Heart left ventricle (tissue), 13 donors: Measurements from ENCODE around the gene SDE2.

Source experiments
- CTCF ChIP-seq, 12 donors: fragments of 200-600 bp; sonication (generic) in 4 of 12; IDR thresholded peaks; one replicate each; pipeline versions ENCODE4 v1.5.0 to v1.8.0; 2018 to 2022; ENCODE audit warnings: antibody characterized with exemption in 12 of 12, mild to moderate bottlenecking in 5 of 12
- POLR2A ChIP-seq, 2 donors: fragments of 450-650 bp; IDR thresholded peaks; one replicate each; pipeline ENCODE4 v1.6.1; 2017; ENCODE audit warnings: antibody characterized with exemption in 2 of 2, mild to moderate bottlenecking in 2 of 2, moderate library complexity in 2 of 2
- donor health status: ischemic (EF 13 %, LVEDD 7.1; RV severe dilation, severe dysfunction).
- donor health status: DM: no; HTN: yes; CAD: no.
- donor health status: DM: no; HTN: no; CAD: no.
- donor health status: ischemic (EF 25% LVEDD 6.9; RV normal size, moderate dysfunction).
- donor health status: ischemic (EF 25% LVEDD 5.7; RV mildly dilated, moderate dysfunction).
- donor health status: ischemic (EF 35%, LVEDD 5.7; RV mildly dilated, moderate dysfunction).
- donor health status: nonischemic (EF 11% LVEDD 7.7; RV severe dilation, severe dysfunction).
- donor health status: DM: yes; HTN: yes; CAD: no.
- donor health status: PGD.
- donor health status: ischemic (EF 29% LVEDD 5.4; RV normal size, mild dysfunction).
- donor health status: nonischemic (EF 23%, LVEDD 6.1; RV moderate dilation, normal function).

GRCh38 chr1:225990705-225991464 is 8.3 kb downstream of the SDE2 start:
- no peak for TF ChIP-seq CTCF (IDR thresholded peaks at IDR 0.05)
- no peak for TF ChIP-seq POLR2A (IDR thresholded peaks at IDR 0.05)
